Naive thymus-derived CD4-positive, alpha-beta T cell (primary cell): ENCODE data around the gene ATP5MG. TPM values are rescaled to one million over a fixed set of nuclear protein-coding genes. Genes with fewer than 3 reads are reported as not detected.
A peak's percentile ranks its signal among the peaks of the same experiment; 100 is the strongest.

Experiments
- ATAC-seq: fragments of 150-1000 bp; cut with Tn5 transposase; 2 replicates; pipeline ENCODE4 v1.10.0; 2021; ENCODE audit warnings: mild to moderate bottlenecking, moderate library complexity
- CTCF ChIA-PET: fragments of 350-600 bp; sonication (Branson Sonifier 250); formaldehyde crosslinking; loops from one replicate; lab custom pipeline; 2021; ENCODE audit warnings: antibody characterized with exemption; lab: Charles Lee
- POLR2A ChIA-PET: fragments of 350-600 bp; sonication (Branson Sonifier 250); formaldehyde crosslinking; loops from one replicate; lab custom pipeline; 2021; ENCODE audit warnings: antibody characterized with exemption, inconsistent platforms; lab: Charles Lee
- DNase-seq, 9 donors: peaks; one replicate each; pipeline versions ENCODE4 v3.0.0 to v3.0.0-alpha.2; 2020 to 2022; ENCODE audit warnings: mixed read lengths in 1 of 9
- H3K27ac ChIP-seq: one replicate; pipeline ENCODE4 v1.7.0; 2013; ENCODE audit warnings: mild to moderate bottlenecking, low read depth, low read length, moderate library complexity
- H3K27me3 ChIP-seq, 2 donors: one replicate each; pipeline ENCODE4 v1.7.0; 2013; ENCODE audit warnings: low read length in 2 of 2, mild to moderate bottlenecking in 2 of 2, moderate library complexity in 2 of 2; ENCODE audit not compliant: control insufficient read depth in 2 of 2, insufficient read depth in 2 of 2
- H3K36me3 ChIP-seq, 3 experiments: 1 replicate in 2 of 3; 2 replicates in 1 of 3; pipeline ENCODE4 v1.7.0; 2013; ENCODE audit warnings: low read length in 3 of 3, mild to moderate bottlenecking in 3 of 3, moderate library complexity in 1 of 3; ENCODE audit not compliant: insufficient read depth in 3 of 3, control insufficient read depth in 2 of 3
- H3K4me1 ChIP-seq, 2 donors: one replicate each; pipeline ENCODE4 v1.7.0; 2013; ENCODE audit warnings: low read length in 2 of 2, mild to moderate bottlenecking in 2 of 2, moderate library complexity in 1 of 2; ENCODE audit not compliant: control insufficient read depth in 2 of 2, insufficient read depth in 2 of 2
- H3K4me3 ChIP-seq: 2 replicates; pipeline ENCODE4 v1.7.0; 2013; ENCODE audit warnings: mild to moderate bottlenecking, low read length
- H3K9me3 ChIP-seq, 3 experiments: 1 replicate in 2 of 3; 2 replicates in 1 of 3; pipeline ENCODE4 v1.7.0; 2013; ENCODE audit warnings: low read length in 3 of 3; ENCODE audit not compliant: control insufficient read depth in 2 of 3
- H3K27ac Mint-ChIP-seq, 9 donors: one replicate each; pipeline ENCODE4 v1.8.0; 2020 to 2022; ENCODE audit warnings: mixed read lengths in 9 of 9, mild to moderate bottlenecking in 8 of 9, moderate library complexity in 5 of 9, inconsistent platforms in 2 of 9
- H3K27me3 Mint-ChIP-seq, 5 donors: one replicate each; pipeline ENCODE4 v1.8.0; 2021 to 2022; ENCODE audit warnings: mixed read lengths in 5 of 5, mild to moderate bottlenecking in 1 of 5
- H3K36me3 Mint-ChIP-seq, 5 donors: one replicate each; pipeline ENCODE4 v1.8.0; 2020 to 2022; ENCODE audit warnings: mixed read lengths in 5 of 5, mild to moderate bottlenecking in 3 of 5, inconsistent platforms in 1 of 5
- H3K4me1 Mint-ChIP-seq, 7 donors: one replicate each; pipeline ENCODE4 v1.8.0; 2020 to 2022; ENCODE audit warnings: mixed read lengths in 7 of 7, mild to moderate bottlenecking in 3 of 7, inconsistent platforms in 1 of 7
- H3K4me3 Mint-ChIP-seq, 10 donors: one replicate each; pipeline ENCODE4 v1.8.0; 2020 to 2022; ENCODE audit warnings: mild to moderate bottlenecking in 10 of 10, mixed read lengths in 10 of 10, moderate library complexity in 6 of 10, inconsistent platforms in 2 of 10
- H3K9me3 Mint-ChIP-seq, 11 donors: one replicate each; pipeline ENCODE4 v1.8.0; 2020 to 2022; ENCODE audit warnings: mixed read lengths in 11 of 11, mild to moderate bottlenecking in 4 of 11, inconsistent platforms in 1 of 11, moderate library complexity in 1 of 11
- intact Hi-C, 2 donors: fragments of 100-400 bp; cut with micrococcal nuclease; formaldehyde crosslinking; loops; one replicate each; pipeline ENCODE4 v1.15.1; 2023
- polyA plus RNA-seq, 2 donors: library from polyadenylated mRNA; unstranded; fragments of 300-500 nt; fragmentation: Illumina TruSeq; gene quantifications; one replicate each; pipeline ENCODE4 v1.2.3, GENCODE V29; 2021
- total RNA-seq, 6 experiments: library from RNA in 5 of 6; stranded (reverse) in 5 of 6; gene quantifications; 1 replicate in 5 of 6; 2 replicates in 1 of 6; pipeline ENCODE4 v1.2.3 and lab custom pipeline; 2021 to 2026

The ATP5MG gene
- total and polyA plus RNA-seq, 7 experiments from 2014 or later: 140 to 842 (median 194) TPM

GRCh38 chr11:118435290-118435892, 34.0 kb downstream of the ATP5MG start:
- Mint-ChIP-seq H3K27me3 (peaks cover 0 to 9% (median 0%) of the 10 kb centered on the region in 5 donors), H3K27ac (peak overlapping the region; percentile 89 to 98 (median 94)), H3K4me1 (peaks cover 29 to 40% (median 31%) of the 10 kb centered on the region in 7 donors), H3K4me3 (peak overlapping the region; percentile 87 to 97 (median 94)), H3K9me3 (peaks cover 0 to 4% (median 0%) of the 10 kb centered on the region in 11 donors), H3K36me3 (peaks cover 0 to 10% (median 0%) of the 10 kb centered on the region in 5 donors)
- peak in 3 of 9 donors; percentile 40 to 73 (median 64) for DNase-seq
- POLR2A ChIA-PET: interaction anchor here (0.6 to 3.0 kb wide), 30 partner anchors 9 to 659 kb away, joined by 3 to 31 read pairs (median 4); partner anchors contain the start of genes ARCN1, ATP5MG, CD3D and CD3E
- Histone ChIP-seq H3K27ac (peak overlapping the region; percentile 99), H3K4me3 (peak overlapping the region; percentile 91), H3K4me1 (peaks cover 17 to 23% of the 10 kb centered on the region in 2 donors), H3K27me3 (no peaks in the 10 kb centered on the region), H3K36me3 (peaks cover 0 to 11% (median 0%) of the 10 kb centered on the region in 3 experiments), H3K9me3 (no peaks in the 10 kb centered on the region)
- CTCF ChIA-PET: interaction anchor here (0.6 to 1.5 kb wide), 7 partner anchors 10 to 620 kb away, joined by 3 to 4 read pairs (median 4); no protein-coding TSS in a partner anchor
- ATAC-seq: peak; percentile 1
- intact Hi-C loops: loop anchor here (1.0 to 10.0 kb wide), 10 partner anchors 13 to 1203 kb away; partner anchors contain the start of genes BCL9L (in 2 of the 2), ATP5MG (in 1 of the 2), CENATAC (in 1 of the 2) and DPAGT1 (in 1 of the 2)

- intact Hi-C loops: loop anchor here (1.0 to 10.0 kb wide), 13 partner anchors 13 to 1204 kb away; partner anchors contain the start of genes BCL9L (in 2 of the 2), CD3E (in 2 of the 2), ARCN1 (in 1 of the 2) and ATP5MG (in 1 of the 2)
- ATAC-seq: peak; percentile 94
- peaks cover 0 to 12% (median 0%) of the 10 kb centered on the region in 5 donors for H3K36me3 Mint-ChIP-seq
Measured at GRCh38 chr11:118435893-118436624, 34.7 kb downstream of the ATP5MG start, which contains the start of gene KMT2A. KMT2A (plus strand) TSS chr11:118436492; CDS start chr11:118436513, 21 bp downstream.

GRCh38 chr11:118436639-118437207, 35.3 kb downstream of the ATP5MG start:
- peaks cover 0 to 14% (median 3%) of the 10 kb centered on the region in 5 donors for H3K36me3 Mint-ChIP-seq
- Histone ChIP-seq H3K36me3 (peaks cover 0 to 11% (median 0%) of the 10 kb centered on the region in 3 experiments), H3K4me3 (peak overlapping the region; percentile 70), H3K9me3 (no peaks in the 10 kb centered on the region), H3K27ac (peak overlapping the region; percentile 99), H3K27me3 (no peaks in the 10 kb centered on the region), H3K4me1 (peaks cover 31 to 34% of the 10 kb centered on the region in 2 donors)
- peak in 1 of 9 donors; percentile 68 for DNase-seq
- peaks cover 0 to 6% (median 0%) of the 10 kb centered on the region in 5 donors for H3K27me3 Mint-ChIP-seq
- peaks cover 0 to 4% (median 0%) of the 10 kb centered on the region in 11 donors for H3K9me3 Mint-ChIP-seq
- intact Hi-C loops: loop anchor here (2.0 to 10.0 kb wide), 10 partner anchors 36 to 1204 kb away; partner anchors contain the start of genes BCL9L (in 2 of the 2), CD3E (in 2 of the 2), ARCN1 (in 1 of the 2) and CENATAC (in 1 of the 2)
- CTCF ChIA-PET: interaction anchor here (1.1 to 1.2 kb wide), 2 partner anchors 35 to 355 kb away, joined by 3 read pairs; no protein-coding TSS in a partner anchor
- peak; percentile 28 for ATAC-seq
- POLR2A ChIA-PET: interaction anchor here (0.7 to 3.0 kb wide), 16 partner anchors 9 to 561 kb away, joined by 3 to 31 read pairs (median 5); partner anchors contain the start of genes ARCN1, ATP5MG, CD3D and CD3E
- H3K4me1 Mint-ChIP-seq: peaks cover 42 to 52% (median 45%) of the 10 kb centered on the region in 7 donors
- peak overlapping the region; percentile 75 to 99 (median 95) for H3K27ac Mint-ChIP-seq
- H3K4me3 Mint-ChIP-seq: peak overlapping the region; percentile 89 to 96 (median 95)

More at GRCh38 chr11:118435893-118436624, 34.7 kb downstream of the ATP5MG start, which contains the start of gene KMT2A:
- CTCF ChIA-PET: interaction anchor here (0.7 to 1.5 kb wide), 6 partner anchors 34 to 619 kb away, joined by 3 to 4 read pairs (median 3); no protein-coding TSS in a partner anchor
- peak within 1 kb of the TSS; percentile 91 to 99 (median 95) for H3K27ac Mint-ChIP-seq
- Histone ChIP-seq H3K36me3 (peaks cover 0 to 11% (median 0%) of the 10 kb centered on the region in 3 experiments), H3K9me3 (no peaks in the 10 kb centered on the region), H3K4me1 (peaks cover 24 to 28% of the 10 kb centered on the region in 2 donors), H3K27ac (peak within 1 kb of the TSS; percentile 99), H3K27me3 (no peaks in the 10 kb centered on the region), H3K4me3 (peak within 1 kb of the TSS; percentile 91)
- peak; percentile 89 to 100 (median 96) for DNase-seq
- peaks cover 0 to 4% (median 0%) of the 10 kb centered on the region in 11 donors for H3K9me3 Mint-ChIP-seq
- peaks cover 0 to 8% (median 0%) of the 10 kb centered on the region in 5 donors for H3K27me3 Mint-ChIP-seq
- H3K4me1 Mint-ChIP-seq: peaks cover 36 to 45% (median 38%) of the 10 kb centered on the region in 7 donors
- POLR2A ChIA-PET: interaction anchor here (0.7 to 3.0 kb wide), 27 partner anchors 8 to 658 kb away, joined by 3 to 31 read pairs (median 4); partner anchors contain the start of genes ARCN1, ATP5MG, CD3D and CD3E
- H3K4me3 Mint-ChIP-seq: peak within 1 kb of the TSS; percentile 89 to 97 (median 96)

- Mint-ChIP-seq H3K4me3 (peak overlapping the region; percentile 89 to 96 (median 95)), H3K27ac (peak overlapping the region; percentile 75 to 99 (median 95)), H3K9me3 (peaks cover 0 to 4% (median 0%) of the 10 kb centered on the region in 11 donors), H3K27me3 (peaks cover 0 to 1% (median 0%) of the 10 kb centered on the region in 5 donors), H3K36me3 (peaks cover 0 to 19% (median 6%) of the 10 kb centered on the region in 5 donors), H3K4me1 (peaks cover 50 to 58% (median 52%) of the 10 kb centered on the region in 7 donors)
- Histone ChIP-seq H3K4me1 (peaks cover 38 to 41% of the 10 kb centered on the region in 2 donors), H3K36me3 (peaks cover 0 to 11% (median 0%) of the 10 kb centered on the region in 3 experiments), H3K4me3 (peak overlapping the region; percentile 70), H3K27me3 (no peaks in the 10 kb centered on the region), H3K27ac (peak overlapping the region; percentile 99), H3K9me3 (no peaks in the 10 kb centered on the region)
- ATAC-seq (no peak), DNase-seq (peak; percentile 17 to 76 (median 34))
- ChIA-PET CTCF (no interaction called here), POLR2A (interaction anchor here (0.9 to 1.8 kb wide), 5 partner anchors 24 to 52 kb away, joined by 3 to 7 read pairs (median 4); partner anchors contain the start of gene ATP5MG)
- intact Hi-C loops: loop anchor here (1.0 to 10.0 kb wide), 16 partner anchors 9 to 1205 kb away; partner anchors contain the start of genes BCL9L (in 2 of the 2), CD3E (in 2 of the 2), UBE4A (in 2 of the 2) and ARCN1 (in 1 of the 2)
Measured at GRCh38 chr11:118437208-118438125, 36.1 kb downstream of the ATP5MG start.
